CD14-positive monocyte (primary cell): ENCODE measurements around the gene CDH7. TPM values are rescaled to one million over a fixed set of nuclear protein-coding genes. Genes with fewer than 3 reads are reported as not detected.

Experiments used
- DNase-seq, 3 donors: peaks; one replicate each; pipeline ENCODE4 v3.0.0-alpha.2; 2011 to 2022
- H2AFZ ChIP-seq: 2 replicates; pipeline ENCODE4 v1.6.0; 2012; ENCODE audit warnings: mild to moderate bottlenecking, low read depth, low read length, inconsistent platforms; ENCODE audit not compliant: insufficient read depth, poor library complexity, severe bottlenecking
- H3K27ac ChIP-seq, 2 donors: 1 replicate in 1 of 2; 2 replicates in 1 of 2; pipeline ENCODE4 v1.5.1; 2012 to 2013; ENCODE audit warnings: low read length in 2 of 2, control low read depth in 1 of 2, inconsistent platforms in 1 of 2, low read depth in 1 of 2, mild to moderate bottlenecking in 1 of 2
- H3K27me3 ChIP-seq, 2 donors: one replicate each; pipeline versions ENCODE4 v1.6.0 to v1.6.1; 2011 to 2013; ENCODE audit warnings: low read length in 2 of 2; ENCODE audit not compliant: control insufficient read depth in 2 of 2, insufficient read depth in 2 of 2
- H3K36me3 ChIP-seq, 2 donors: replicated peaks in 1 of 2; 1 replicate in 1 of 2; 2 replicates in 1 of 2; pipeline versions ENCODE4 v1.5.1 to v1.6.1; 2012 to 2013; ENCODE audit warnings: low read length in 2 of 2, control low read depth in 1 of 2, inconsistent platforms in 1 of 2, mild to moderate bottlenecking in 1 of 2; ENCODE audit not compliant: insufficient read depth in 2 of 2, control insufficient read depth in 1 of 2
- H3K4me1 ChIP-seq, 2 donors: 1 replicate in 1 of 2; 2 replicates in 1 of 2; pipeline versions ENCODE4 v1.5.1 to v1.6.1; 2012 to 2013; ENCODE audit warnings: low read length in 2 of 2, control low read depth in 1 of 2, inconsistent platforms in 1 of 2, mild to moderate bottlenecking in 1 of 2, moderate library complexity in 1 of 2; ENCODE audit not compliant: insufficient read depth in 2 of 2, control insufficient read depth in 1 of 2
- H3K4me2 ChIP-seq: replicated peaks from 2 replicates; pipeline ENCODE3; 2012; ENCODE audit warnings: low read length, moderate library complexity, mild to moderate bottlenecking; ENCODE audit not compliant: poor library complexity, severe bottlenecking; ENCODE audit errors: extremely low read depth
- H3K4me3 ChIP-seq, 3 experiments: fragments of 200-600 bp in 1 of 3; sonication (generic) in 1 of 3; replicated peaks in 1 of 3; 1 replicate in 2 of 3; 2 replicates in 1 of 3; pipeline ENCODE4 v1.5.1; 2011 to 2013; ENCODE audit warnings: low read length in 3 of 3, mild to moderate bottlenecking in 3 of 3, control low read depth in 2 of 3, low read depth in 2 of 3, inconsistent platforms in 1 of 3, moderate library complexity in 1 of 3
- H3K79me2 ChIP-seq: 2 replicates; pipeline ENCODE4 v1.6.0; 2012; ENCODE audit warnings: mild to moderate bottlenecking, control low read depth, inconsistent platforms, low read length, moderate library complexity; ENCODE audit not compliant: insufficient read depth
- H3K9ac ChIP-seq: 2 replicates; pipeline ENCODE4 v1.6.0; 2017; ENCODE audit warnings: low read length, mild to moderate bottlenecking; ENCODE audit not compliant: insufficient read depth, poor library complexity, severe bottlenecking
- H3K9me3 ChIP-seq, 2 donors: replicated peaks in 1 of 2; 1 replicate in 1 of 2; 2 replicates in 1 of 2; pipeline versions ENCODE4 v1.5.1 to v1.6.1; 2012 to 2013; ENCODE audit warnings: low read length in 2 of 2, control low read depth in 1 of 2; ENCODE audit not compliant: control insufficient read depth in 1 of 2, insufficient read depth in 1 of 2
- H4K20me1 ChIP-seq: 2 replicates; pipeline ENCODE4 v1.6.0; 2012; ENCODE audit warnings: mild to moderate bottlenecking, low read length, control low read depth, moderate library complexity; ENCODE audit not compliant: insufficient read depth
- H3K27ac Mint-ChIP-seq, 7 donors: one replicate each; pipeline ENCODE4 v1.8.0; 2020; ENCODE audit warnings: mild to moderate bottlenecking in 7 of 7, mixed read lengths in 7 of 7, moderate library complexity in 6 of 7, inconsistent platforms in 2 of 7
- H3K27me3 Mint-ChIP-seq, 3 donors: one replicate each; pipeline ENCODE4 v1.8.0; 2021 to 2022; ENCODE audit warnings: low read depth in 3 of 3, mild to moderate bottlenecking in 3 of 3, mixed read lengths in 3 of 3, moderate library complexity in 3 of 3, inconsistent platforms in 1 of 3
- H3K36me3 Mint-ChIP-seq, 2 donors: one replicate each; pipeline ENCODE4 v1.8.0; 2020; ENCODE audit warnings: mixed read lengths in 2 of 2, inconsistent platforms in 1 of 2, mild to moderate bottlenecking in 1 of 2
- H3K4me1 Mint-ChIP-seq: one replicate; pipeline ENCODE4 v1.8.0; 2020; ENCODE audit warnings: mild to moderate bottlenecking, mixed read lengths
- H3K4me3 Mint-ChIP-seq, 2 donors: one replicate each; pipeline ENCODE4 v1.8.0; 2020; ENCODE audit warnings: mild to moderate bottlenecking in 2 of 2, mixed read lengths in 2 of 2, moderate library complexity in 1 of 2
- H3K9me3 Mint-ChIP-seq, 7 donors: one replicate each; pipeline ENCODE4 v1.8.0; 2020 to 2022; ENCODE audit warnings: mixed read lengths in 7 of 7, mild to moderate bottlenecking in 6 of 7, moderate library complexity in 6 of 7, inconsistent platforms in 2 of 7
- WGBS: methylation state at CpG from one replicate; pipeline ENCODE4 v1.1.5; 2013; ENCODE audit warnings: missing lambda C conversion rate; ENCODE audit not compliant: insufficient coverage; 5-methylcytosine and 5-hydroxymethylcytosine counted together
- intact Hi-C, 2 donors: fragments of 100-400 bp; cut with micrococcal nuclease; formaldehyde crosslinking; loops; one replicate each; pipeline versions ENCODE4 v1.15.0 to v1.15.1; 2023
- polyA plus RNA-seq, 3 donors: library from polyadenylated mRNA; depleted of rRNA in 1 of 3; unstranded in 2 of 3; stranded (reverse) in 1 of 3; fragments of 300-500 nt in 2 of 3; fragments of >200 nt in 1 of 3; fragmentation: Illumina TruSeq in 2 of 3; gene quantifications; 1 replicate in 2 of 3; 2 replicates in 1 of 3; pipeline ENCODE4 v1.2.3, GENCODE V29; 2012 to 2021
- TF ChIP-seq, protein P1 (sequence below): fragments of 200-600 bp; IDR thresholded peaks from one replicate; pipeline ENCODE4 v1.8.0; 2022; ENCODE audit warnings: antibody characterized with exemption, mild to moderate bottlenecking

The CDH7 gene
- polyA plus RNA-seq, 3 donors: not detected

DNA sequence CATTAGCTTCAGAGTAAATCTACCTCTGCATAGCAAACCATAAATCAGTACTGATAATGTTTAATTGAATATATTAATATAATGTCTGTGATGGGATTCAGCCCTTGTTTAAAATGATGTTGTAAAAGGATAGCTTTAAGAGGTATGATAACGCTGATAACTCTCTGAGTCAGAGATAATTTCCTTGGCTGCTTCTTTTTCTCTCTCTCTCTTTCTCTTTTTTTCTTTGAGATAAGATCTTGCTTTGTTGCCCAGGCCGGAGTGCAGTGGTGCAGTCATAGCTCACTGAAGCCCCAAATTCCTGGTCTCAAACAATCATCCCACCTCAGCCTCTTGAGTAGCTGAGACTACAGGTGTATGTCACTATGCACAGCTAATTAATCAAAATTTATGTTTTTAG lies 35.7 kb downstream of the CDH7 start:
- H3K36me3 ChIP-seq: no peaks in the 10 kb centered on the region
- no peak overlapping the region for H2AFZ ChIP-seq
- no peak overlapping the region for H3K9ac ChIP-seq
- Mint-ChIP-seq H3K27ac (no peak overlapping the region), H3K4me3 (no peak overlapping the region), H3K4me1 (no peaks in the 10 kb centered on the region), H3K36me3 (no peaks in the 10 kb centered on the region), H3K27me3 (peaks cover 0 to 3% (median 0%) of the 10 kb centered on the region in 3 donors), H3K9me3 (peaks cover 0 to 7% (median 3%) of the 10 kb centered on the region in 7 donors)
- no peaks in the 10 kb centered on the region for H3K4me1 ChIP-seq
- H4K20me1 ChIP-seq: no peaks in the 10 kb centered on the region
- TF ChIP-seq, protein P1, sequence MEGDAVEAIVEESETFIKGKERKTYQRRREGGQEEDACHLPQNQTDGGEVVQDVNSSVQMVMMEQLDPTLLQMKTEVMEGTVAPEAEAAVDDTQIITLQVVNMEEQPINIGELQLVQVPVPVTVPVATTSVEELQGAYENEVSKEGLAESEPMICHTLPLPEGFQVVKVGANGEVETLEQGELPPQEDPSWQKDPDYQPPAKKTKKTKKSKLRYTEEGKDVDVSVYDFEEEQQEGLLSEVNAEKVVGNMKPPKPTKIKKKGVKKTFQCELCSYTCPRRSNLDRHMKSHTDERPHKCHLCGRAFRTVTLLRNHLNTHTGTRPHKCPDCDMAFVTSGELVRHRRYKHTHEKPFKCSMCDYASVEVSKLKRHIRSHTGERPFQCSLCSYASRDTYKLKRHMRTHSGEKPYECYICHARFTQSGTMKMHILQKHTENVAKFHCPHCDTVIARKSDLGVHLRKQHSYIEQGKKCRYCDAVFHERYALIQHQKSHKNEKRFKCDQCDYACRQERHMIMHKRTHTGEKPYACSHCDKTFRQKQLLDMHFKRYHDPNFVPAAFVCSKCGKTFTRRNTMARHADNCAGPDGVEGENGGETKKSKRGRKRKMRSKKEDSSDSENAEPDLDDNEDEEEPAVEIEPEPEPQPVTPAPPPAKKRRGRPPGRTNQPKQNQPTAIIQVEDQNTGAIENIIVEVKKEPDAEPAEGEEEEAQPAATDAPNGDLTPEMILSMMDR: no peak
- no CpG with 5 or more reads among the region's 2 CpGs for WGBS
- H3K79me2 ChIP-seq: no peaks in the 10 kb centered on the region
- intact Hi-C loops: no loop called here
- H3K4me3 ChIP-seq: no peak overlapping the region
- H3K27me3 ChIP-seq: no peaks in the 10 kb centered on the region
- H3K4me2 ChIP-seq: no peak overlapping the region
- DNase-seq: no peak
- peaks cover 0 to 3% of the 10 kb centered on the region in 2 donors for H3K9me3 ChIP-seq
- H3K27ac ChIP-seq: no peak overlapping the region

DNA sequence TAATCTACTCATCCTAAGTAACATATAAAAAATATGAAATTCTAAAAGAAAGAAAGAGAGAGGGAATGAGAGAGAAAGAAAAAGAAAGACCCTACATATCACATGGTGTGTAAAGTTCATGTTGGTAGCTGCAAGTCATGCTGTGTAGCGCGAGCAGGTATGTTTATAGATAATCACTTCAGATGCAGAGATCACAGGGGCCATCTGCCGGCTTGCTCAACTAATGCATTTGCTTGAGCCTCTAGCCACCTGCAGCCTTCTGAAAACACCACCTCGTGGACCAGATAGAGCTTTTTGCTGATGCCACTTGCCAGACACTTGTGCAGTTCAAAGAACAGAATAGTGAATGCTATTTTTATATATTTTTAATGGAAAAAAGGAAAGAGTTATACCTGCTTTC lies 37.6 kb downstream of the CDH7 start:
- Histone ChIP-seq H4K20me1 (no peaks in the 10 kb centered on the region), H2AFZ (no peak overlapping the region), H3K9me3 (no peaks in the 10 kb centered on the region), H3K36me3 (no peaks in the 10 kb centered on the region), H3K4me2 (no peak overlapping the region), H3K9ac (no peak overlapping the region), H3K79me2 (no peaks in the 10 kb centered on the region), H3K27me3 (no peaks in the 10 kb centered on the region), H3K4me1 (no peaks in the 10 kb centered on the region), H3K27ac (no peak overlapping the region), H3K4me3 (no peak overlapping the region)
- WGBS: 60% methylated on average over 1 of the region's 4 CpGs
- H3K27me3 Mint-ChIP-seq: no peaks in the 10 kb centered on the region
- TF ChIP-seq, protein P1: no peak
- H3K36me3 Mint-ChIP-seq: no peaks in the 10 kb centered on the region
- no peak for DNase-seq
- H3K4me3 Mint-ChIP-seq: no peak overlapping the region
- H3K9me3 Mint-ChIP-seq: no peaks in the 10 kb centered on the region
- intact Hi-C loops: no loop called here
- no peaks in the 10 kb centered on the region for H3K4me1 Mint-ChIP-seq
- H3K27ac Mint-ChIP-seq: no peak overlapping the region
